ENCODE data around the gene USB1.

USB1 gene

GRCh38 chr16:58034774-58035173 is 33.6 kb downstream of the USB1 start:
- DNase-seq: no peak

GRCh38 chr16:58035356-58036170 is 34.4 kb downstream of the USB1 start:
- DNase-seq: no peak

GRCh38 chr16:58036943-58037342 is 35.7 kb downstream of the USB1 start:
- no peak for DNase-seq

GRCh38 chr16:58037365-58038057 is 36.3 kb downstream of the USB1 start:
- DNase-seq: no peak

GRCh38 chr16:58038219-58038641 is 37.0 kb downstream of the USB1 start:
- DNase-seq: no peak

GRCh38 chr16:58039829-58040495 is 38.8 kb downstream of the USB1 start:
- DNase-seq: no peak

GRCh38 chr16:58040496-58040846 is 39.3 kb downstream of the USB1 start:
- DNase-seq: no peak

- DNase-seq: no peak
Observed at GRCh38 chr16:58040945-58041627, 39.9 kb downstream of the USB1 start.

GRCh38 chr16:58041628-58041955 is 40.4 kb downstream of the USB1 start:
- no peak for DNase-seq

- no peak for DNase-seq
Observed at GRCh38 chr16:58042001-58042885, 41.0 kb downstream of the USB1 start.

GRCh38 chr16:58042886-58043515 is 41.8 kb downstream of the USB1 start:
- no peak for DNase-seq

GRCh38 chr16:58043571-58044155 is 42.5 kb downstream of the USB1 start:
- DNase-seq: no peak

- DNase-seq: no peak
Observed at GRCh38 chr16:58044266-58045019, 43.2 kb downstream of the USB1 start.

- DNase-seq: no peak
Observed at GRCh38 chr16:58045096-58045495, 43.9 kb downstream of the USB1 start.

- no peak for DNase-seq
Observed at GRCh38 chr16:58046054-58046881, 45.1 kb downstream of the USB1 start.

- DNase-seq: no peak
Observed at GRCh38 chr16:58046936-58047335, 45.7 kb downstream of the USB1 start.

- no peak for DNase-seq
Observed at GRCh38 chr16:58047557-58048348, 46.5 kb downstream of the USB1 start.

GRCh38 chr16:58048494-58049231 is 47.5 kb downstream of the USB1 start:
- DNase-seq: no peak

Data from right kidney (tissue), 1 donor.